DMS53 treated with DMSO at 0.1 percent for 48 hours (cell line): ENCODE data around the gene STMN1.

Source experiments
- DNase-seq: peaks from one replicate; lab custom pipeline; 2025; ENCODE audit not compliant: unreplicated experiment; lab: John Stamatoyannopoulos, UW

The STMN1 gene

DNA sequence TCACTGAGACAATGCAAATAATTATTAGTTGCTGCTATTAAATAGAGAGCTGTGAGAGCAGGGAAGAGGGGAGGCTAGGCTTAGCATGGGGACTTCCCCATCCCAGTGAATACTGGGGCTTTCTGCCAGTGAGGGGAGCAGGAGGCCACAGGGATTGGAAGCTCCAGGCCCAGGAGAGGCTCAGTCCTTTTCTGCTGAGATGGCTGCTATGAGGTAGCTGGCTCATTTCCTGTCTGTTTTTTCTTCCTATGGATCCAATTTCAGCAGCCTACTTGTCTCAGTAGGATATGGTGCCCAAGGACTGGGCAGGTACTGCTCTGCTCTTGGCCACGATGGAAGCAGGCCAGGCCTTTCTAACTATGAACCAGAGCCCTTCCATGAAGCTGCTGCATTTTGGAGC is 10.0 kb downstream of the STMN1 start:
- peak; percentile 26 for DNase-seq

DNA sequence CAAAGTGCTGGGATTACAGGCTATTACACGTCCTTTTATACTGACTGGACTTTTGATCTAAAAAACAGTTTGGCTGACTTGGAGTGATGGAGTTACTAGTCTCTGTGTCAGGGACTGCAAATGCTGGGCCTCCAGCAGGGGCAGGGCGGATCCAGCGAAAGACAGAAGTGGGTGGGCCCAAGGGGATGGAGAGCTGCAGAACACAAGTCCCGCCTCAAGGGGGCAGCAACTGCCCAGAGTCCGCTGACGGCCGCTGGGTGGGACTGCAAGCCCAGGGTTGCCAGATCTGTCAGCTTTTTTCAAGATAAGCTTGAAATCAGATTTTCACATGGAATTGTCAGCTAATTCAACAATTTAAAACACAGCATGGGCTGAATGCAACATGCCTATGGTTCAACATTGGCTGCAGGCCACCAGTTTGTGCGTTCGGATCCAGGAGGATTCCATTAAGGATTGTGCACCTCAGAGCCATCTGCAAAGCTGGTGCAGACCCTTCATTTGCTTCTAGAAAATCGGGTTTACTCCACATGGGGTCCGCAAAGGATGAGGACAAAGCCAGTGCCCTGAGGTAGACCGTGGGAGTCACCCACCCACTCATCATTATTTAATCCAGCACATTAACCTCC is 10.7 kb downstream of the STMN1 start:
- DNase-seq, result peak; percentile 79

DNA sequence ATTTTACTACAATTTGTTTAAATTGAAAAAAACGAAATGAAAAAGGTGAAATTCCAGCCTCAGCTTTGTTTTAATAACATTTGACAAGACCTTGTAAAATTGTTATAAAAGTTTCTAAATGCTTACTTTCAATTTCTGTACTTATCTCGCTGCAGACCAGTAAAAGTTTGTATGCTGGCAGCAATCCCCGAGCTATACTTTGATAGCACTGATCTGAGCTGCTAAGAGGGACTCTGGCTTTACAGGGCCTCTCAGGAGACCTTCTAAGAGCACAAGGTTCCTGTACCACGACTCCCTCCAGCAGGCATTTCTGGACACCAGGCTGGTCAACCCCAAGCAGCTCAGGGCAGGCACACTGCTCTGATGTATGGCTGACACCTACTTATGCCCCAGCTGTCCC is 13.1 kb downstream of the STMN1 start:
- no peak for DNase-seq

DNA sequence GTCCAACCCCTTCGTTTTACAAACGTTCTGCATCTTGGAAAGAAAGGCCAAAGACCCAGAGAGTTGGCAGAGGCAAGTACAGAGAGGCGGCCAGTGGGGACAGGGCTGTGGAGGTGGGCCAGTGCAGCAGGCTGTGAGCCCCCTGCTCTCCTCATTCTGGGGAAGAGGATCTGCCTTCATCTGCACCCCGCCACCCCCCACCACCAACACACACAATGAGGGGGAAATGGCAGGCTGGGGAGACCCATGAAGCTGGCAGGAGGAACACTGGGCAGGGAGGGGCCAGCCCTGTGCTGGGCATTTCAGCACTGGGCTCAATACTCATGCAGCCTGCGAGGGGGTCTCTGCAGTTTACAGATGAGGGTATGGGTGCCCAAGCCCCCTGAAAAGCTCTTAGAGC is 14.6 kb downstream of the STMN1 start:
- no peak for DNase-seq

DNA sequence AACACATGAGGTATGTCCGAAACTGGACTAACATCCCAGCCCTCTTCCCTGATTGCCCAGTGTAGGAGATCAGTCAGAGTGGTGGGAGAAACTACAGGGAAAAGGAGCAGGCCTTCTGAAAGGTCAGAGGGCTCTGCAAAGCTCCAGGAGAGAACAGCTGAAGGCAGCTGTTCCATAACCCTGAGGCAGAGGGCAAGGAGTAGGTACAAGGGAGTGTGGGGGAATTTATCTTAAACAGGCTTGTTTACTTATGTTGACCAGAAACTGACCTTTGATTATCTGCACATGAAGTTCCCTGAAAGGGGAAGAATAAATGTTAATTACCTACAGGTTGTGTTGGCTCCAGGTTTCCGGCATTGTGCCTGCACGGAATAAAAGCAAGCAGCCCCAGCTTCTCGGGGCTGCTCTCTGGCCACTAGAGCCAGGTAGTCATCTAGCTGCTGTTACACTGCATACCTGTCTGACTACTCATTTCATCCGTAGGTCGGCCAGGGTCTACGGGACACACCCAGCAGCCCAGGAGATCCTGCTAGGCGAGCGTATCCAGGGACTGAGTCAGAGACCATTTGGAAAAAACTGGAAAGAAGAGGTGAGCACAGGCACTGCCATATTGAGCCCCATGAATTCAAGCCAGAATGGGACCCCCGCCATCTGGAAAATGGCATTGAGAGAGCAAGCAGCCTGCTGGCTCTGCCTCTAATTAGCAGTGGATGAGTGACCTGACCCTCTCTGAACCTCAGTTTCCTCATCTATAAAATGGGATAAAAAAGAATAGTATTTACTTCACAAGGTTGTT is 15.8 kb downstream of the STMN1 start:
- DNase-seq, result no peak

DNA sequence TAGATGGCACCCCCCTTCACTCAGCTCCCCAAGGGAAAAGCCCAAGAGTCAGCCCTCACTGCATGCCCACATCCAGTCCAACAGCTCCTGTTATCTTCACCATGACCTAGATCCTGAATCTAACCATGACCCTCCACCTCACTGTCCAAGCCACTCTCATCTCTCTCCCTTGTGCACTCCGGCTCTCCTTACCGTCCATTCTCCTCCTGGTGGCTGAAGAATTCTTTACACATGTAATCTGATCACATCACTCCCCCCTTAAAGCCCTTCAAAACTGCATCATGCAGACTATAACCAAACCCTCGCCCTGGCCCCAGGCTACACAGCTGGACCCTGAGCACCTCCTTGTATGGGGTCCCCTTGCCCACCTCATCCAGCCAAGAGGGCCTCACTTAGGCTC is 16.7 kb downstream of the STMN1 start:
- no peak for DNase-seq

DNA sequence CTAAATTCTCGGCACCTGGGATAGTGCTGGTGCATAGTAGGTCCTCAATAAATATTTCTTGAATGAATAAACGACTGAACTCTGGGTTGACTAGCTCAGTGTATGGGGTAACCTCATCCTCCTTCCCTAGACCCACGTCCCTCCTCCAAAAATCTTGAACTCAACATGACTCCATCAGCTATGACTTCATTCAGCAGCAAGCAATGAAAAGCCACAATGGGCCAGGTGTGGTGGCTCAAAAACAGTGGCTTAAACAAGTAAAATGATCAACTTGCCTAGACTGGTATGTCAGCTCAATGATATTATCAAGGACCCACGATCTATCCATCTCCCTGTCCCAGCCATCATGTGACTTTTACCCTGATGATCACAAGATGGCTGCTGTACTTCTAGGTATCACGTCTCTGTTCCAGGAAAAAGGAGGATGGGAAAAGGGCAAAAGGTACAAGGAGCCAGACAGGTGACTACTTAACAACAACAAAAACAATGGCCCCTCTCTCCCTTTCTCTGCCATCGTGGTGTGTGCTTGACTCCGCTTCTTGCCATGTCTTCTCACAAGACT is 17.7 kb downstream of the STMN1 start:
- no peak for DNase-seq

DNA sequence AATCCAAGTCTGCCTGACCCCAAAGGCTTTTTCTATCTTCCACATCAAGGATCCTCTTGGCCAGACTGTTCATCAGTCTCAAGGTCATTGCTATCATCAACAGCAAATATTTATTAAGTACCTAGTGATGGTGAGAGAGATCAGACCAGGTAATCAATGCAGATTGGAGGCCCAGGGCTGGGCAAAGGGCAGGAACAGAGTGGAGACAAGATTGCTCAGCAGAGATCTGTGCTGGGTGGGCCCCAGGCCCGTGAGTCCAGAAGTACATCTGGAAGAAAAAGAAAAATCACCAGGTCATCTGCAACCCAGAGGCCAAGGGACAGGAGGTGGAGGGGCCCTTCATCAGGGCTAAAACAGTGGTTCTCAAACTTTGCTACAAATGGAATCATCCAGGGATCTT is 20.6 kb downstream of the STMN1 start:
- no peak for DNase-seq

DNA sequence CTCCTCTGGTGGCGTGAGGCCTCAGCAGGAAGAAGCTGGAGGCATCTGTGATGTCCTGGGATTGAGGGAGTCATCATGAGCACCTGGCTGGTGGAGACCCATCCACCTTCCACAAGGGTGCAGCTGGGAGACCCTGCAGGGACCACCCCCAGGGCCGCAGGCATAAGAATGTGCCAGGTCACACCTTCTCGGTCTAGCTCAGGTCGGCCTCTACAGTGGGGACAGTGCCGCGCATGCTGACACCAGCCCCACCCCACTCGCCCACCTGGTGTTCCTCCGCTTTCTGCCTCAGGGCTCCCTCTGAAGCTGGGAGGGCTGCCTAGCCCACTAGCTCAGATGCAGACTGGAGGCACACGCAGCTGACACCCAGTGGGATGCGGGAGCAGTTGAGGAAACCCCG is 25.0 kb downstream of the STMN1 start:
- no peak for DNase-seq

DNA sequence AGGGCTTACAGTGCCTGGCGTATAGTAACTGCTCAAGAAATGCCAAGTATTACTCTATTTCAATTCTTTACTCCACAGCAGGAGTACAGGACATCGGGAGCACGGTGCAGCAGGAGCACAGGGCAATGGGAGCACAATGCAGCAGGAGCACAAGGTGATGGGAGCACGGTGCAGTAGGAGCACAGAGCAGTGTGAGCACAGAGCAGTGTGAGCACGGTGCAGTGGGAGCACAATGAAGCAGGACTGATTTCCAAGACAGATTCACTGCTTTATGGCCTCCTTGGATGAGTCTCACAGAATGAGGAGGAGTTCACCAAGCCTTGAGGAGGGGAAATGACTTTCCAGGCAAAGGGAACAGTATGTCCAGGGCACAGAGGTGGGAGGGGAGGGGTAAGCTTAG is 25.7 kb downstream of the STMN1 start:
- DNase-seq, result no peak

DNA sequence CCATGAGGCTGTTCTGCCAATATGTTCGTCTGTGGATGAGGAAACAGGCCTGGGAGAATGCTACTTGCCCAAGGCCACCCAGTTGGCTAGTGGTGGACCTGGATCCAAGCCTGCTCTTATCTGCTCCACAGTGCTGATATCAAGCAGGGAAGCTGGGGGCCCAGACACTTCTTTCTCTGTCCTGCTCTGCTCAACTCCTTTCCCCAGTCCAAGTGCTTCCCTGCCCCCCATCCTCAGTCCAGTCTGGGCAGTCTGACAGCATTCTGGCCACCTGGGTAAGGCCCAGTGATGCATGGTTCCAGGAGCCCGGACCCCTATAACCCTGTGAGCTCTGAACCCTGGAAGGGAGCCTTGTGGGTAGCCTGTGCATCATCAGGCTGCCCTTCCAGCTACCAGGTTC is 26.5 kb downstream of the STMN1 start:
- DNase-seq, result no peak

DNA sequence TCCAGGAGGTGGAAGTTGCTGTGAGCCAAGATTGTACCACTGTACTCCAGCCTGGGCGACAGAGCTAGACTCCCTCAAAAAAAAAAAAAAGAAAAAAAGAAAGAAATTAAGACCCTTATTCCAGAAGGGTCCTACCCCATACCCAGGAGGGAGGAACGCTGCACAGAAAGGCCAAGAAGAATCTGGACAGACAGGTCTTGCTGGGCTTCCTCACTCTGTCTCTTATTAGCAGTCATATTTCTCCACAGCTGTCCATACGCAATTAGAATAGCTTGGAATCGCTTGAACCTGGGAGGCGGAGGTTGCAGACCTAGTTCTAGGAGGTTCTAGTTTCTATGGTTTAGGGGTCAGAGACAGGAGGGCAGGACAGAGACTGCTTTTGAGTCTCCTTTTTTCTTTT is 27.5 kb downstream of the STMN1 start:
- DNase-seq, result no peak

DNA sequence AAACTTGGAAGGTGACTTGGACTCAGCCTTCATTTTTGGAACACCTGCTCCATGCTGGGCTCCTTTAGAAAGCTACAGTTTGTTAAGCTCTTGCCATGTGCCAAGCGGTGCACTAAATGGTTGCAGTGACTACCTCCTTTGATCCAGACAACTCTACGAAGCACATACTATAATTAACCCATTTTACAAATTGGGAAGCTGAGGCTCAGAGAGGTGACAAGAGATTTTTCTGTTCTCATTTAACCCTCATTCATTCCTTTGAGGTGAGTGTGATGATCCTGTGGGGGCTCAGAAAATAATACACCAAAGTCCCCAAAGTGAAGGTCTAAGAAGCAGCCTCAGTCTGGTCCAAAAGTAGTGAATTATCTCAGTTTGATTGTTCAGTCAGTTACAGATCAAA is 29.1 kb downstream of the STMN1 start:
- no peak for DNase-seq

DNA sequence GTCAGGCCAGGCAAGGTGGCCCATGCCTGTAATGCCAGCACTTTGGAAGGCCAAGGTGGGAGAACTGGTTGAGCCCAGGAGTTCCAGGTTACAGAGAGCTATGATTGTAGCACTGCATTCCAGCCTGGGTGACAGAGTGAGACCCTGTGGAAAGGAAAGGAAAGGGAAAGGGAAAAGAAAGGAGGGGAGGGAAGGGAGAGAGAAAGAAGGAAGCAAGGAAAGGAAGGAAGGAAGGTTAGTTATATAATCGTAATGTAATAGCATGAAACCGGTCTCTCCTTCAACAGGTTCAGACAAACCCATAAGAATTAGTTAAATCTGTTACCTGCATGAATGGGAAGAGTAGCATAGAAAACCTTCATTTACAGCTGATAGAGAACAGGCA is 29.5 kb downstream of the STMN1 start:
- DNase-seq, result no peak

DNA sequence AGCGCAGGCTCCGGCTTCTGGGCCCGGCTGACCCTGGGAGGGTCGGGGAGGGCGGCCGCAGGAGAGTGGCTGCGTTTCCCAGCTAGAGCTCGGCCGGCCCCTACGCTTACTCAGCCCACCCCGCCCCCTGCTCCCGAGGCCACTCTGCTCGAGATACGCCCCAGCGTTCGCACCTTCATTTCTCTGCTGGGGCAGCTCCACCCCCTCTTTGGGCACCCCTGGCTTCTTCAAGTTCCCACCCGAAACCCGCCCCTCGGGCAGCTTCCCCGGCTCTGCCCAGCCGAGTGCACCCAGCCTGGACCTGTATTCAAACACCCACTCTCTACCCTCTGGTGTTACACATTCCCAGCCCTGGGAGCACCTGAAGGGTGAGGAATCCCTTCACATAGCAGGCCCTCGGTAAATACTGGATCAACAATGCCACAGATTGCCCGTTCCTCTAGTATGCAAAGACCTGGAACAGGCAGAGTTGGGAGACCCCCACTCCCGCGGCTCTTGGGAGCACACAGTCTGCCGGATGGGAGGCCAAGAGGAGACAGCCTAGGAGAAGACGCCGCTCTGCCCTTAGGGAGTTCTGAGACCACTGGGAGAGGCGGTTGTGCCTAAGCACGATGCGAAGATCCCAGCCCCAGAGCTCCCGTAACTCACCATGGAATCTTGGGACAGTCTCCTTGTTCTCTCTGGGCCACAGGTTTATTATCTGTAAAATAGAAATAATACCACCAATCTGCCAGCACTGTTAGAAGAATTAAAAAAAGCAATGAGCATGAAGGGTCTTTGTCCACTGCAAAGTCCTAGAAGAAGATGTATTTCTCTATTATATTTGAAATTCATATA is 30.1 kb downstream of the STMN1 start:
- DNase-seq, result no peak

DNA sequence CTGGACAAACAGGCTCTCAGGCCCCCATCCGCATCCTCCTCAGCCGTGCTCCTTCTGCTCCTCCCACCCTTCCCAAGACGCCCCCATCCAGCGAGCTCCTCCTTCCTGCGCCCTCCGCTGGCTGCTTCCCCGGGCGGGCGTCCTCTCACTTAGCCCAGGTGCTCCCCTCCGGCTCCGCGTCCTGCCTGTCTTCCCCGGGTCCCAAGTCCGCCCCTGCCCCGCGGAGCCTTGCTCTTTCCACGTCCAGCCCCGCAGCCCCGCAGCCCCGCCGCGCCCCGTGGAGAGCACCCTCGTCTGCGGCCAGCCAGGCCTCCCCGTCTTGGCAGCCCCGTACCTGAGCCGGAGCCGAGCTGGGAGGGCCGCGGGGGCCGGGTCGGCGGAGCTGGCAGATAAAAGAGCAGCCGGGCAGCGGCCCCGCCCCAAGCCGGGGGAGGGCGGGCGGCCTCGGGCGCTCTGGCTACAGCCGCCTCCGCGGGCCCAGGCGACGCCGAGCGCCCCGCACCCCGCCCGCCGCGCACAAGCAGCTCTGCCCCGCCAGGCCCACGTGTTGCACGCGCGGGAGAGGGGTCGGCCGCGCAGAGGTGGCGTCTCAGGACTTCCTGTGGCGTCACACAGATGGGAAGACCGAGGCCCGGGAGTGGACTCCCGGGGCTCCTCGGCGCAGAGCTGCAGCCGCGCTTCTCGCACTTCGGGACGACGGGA is 30.9 kb downstream of the STMN1 start, which contains the start of gene PAQR7:
Gene PAQR7 (minus strand): TSS at position 555 of the 702 bp plus-strand sequence. CDS start 11,869 bp downstream, outside the sequence.
- peak; percentile 50 for DNase-seq

DNA sequence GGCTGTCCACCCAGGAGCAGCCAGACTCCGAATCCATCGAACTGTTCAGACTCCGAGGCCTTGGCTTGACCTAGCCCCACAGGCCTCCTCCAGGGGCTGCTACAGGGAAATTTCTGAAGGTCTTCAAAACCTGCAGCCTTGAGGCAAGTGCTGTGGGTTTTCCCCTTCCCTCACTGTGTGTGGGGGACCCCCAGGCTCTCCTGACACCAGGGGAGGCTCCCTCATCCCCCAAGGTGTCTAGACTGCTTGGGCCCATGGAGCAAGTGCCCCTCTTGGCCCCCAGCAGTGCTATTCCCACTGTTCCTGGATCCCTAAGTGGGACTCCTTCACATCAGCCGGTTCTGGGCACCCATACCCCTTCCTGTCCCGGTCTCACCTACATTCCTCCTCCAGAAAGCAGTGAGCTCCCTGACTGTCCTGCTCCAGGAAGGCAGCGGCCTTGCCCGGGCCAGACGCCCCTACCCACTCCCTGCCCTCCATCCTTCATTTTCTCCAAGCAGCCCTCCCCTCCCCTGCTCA is 31.5 kb downstream of the STMN1 start:
- no peak for DNase-seq

DNA sequence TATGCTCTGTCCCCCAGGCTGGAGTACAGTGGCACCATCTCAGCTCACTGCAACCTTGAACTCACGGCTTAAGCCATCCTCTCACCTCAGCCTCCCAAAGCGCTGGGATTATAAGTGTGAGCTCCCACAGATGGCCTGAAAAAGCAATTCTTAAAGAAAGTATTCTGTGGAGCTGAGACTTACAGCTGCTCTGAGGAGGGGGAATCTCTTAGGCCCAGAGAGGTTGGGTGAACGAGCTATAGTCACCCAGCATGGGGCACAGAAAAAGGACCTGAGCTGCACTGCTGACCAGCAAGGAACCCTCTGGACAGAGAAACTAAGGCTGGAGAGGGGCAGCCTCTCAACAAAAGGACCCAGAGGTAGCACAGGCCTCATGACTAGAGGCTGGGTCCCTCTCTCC is 32.0 kb downstream of the STMN1 start:
- DNase-seq, result no peak

DNA sequence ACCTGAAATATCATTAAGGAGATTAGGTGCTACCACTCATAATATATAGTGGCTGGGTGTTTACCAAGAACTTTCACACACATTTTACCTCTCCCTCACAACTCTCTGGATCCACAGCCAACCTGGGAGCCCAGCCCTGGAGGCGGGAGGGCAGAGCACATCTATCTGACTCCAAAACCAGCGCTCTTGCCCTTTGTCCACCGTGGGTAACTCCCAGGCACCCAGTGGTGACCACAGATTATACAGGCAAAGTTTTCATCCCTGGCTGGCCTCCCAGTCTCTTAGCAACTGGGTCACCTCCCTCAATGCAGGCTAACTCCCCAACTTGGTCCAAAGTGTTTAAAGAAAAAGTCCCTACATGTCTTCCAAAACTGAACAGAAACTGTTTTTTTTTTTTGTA is 33.1 kb downstream of the STMN1 start:
- no peak for DNase-seq

DNA sequence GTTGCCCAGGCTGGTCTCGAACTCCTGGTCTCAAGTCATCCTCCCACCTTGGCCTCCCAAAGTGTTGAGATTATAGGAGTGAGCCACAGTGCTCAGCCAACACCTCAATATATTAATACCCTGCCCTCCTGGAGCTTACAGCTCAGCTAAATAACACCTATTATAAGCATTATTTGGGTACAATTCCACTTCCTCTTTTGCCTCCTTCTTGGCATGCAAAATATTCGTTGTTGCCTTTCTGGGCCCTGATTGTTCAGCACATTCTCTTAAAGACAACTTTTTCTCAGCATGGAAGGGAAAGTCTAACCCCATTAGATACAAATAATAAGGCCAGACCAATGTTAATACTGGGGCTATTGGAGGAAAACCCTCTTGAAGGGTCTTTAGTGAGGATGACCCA is 33.5 kb downstream of the STMN1 start:
- DNase-seq, result no peak
